ENCODE measurements around the gene TARS3.
"Not testable (repeated sequence)": the region's sequence is repeated elsewhere in the genome, so short reads cannot be mapped to it uniquely, and the experiment has no call there.

Gene TARS3

GRCh38 chr15:101723874-101724674, at the start of gene TARS3:
Gene TARS3, minus strand, starts transcription at chr15:101724473. Its CDS starts 86 bp downstream, at chr15:101724387.
- DNase-seq: peak; percentile 95

GRCh38 chr15:101773496-101774100, 49.3 kb upstream of the TARS3 start:
- DNase-seq: peak; percentile 94

- no peak for DNase-seq
Observed at GRCh38 chr15:101772921-101773320, 48.6 kb upstream of the TARS3 start.

DNA sequence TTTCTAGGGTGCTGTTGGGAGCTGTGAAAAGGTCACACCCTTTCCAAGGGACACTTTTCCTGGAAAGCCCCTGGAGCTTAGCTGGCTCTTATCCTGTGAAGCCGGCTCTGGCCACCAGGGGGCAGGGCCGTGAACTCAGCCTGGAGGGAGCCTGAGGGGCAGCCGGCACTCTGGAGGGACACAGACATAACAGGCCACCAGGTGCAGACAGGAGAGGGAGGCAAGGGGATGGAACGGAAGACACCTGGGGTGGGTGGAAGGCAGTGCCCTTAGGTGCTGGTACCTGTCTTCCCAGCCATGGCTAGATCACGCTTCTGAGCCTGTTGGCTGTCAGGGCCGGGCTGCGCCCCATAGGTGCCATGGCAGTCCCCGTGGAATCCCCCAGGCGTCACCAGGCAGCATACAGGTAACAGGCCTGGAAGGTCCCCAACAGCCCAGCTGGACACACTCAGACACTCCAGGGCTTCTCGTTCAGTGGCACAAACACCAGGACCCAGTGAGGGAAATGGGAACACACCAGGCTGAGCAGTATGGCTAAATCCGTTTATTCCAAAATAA, 42.9 kb upstream of the TARS3 start:
- not testable (repeated sequence) for DNase-seq

GRCh38 chr15:101765772-101766456, 41.6 kb upstream of the TARS3 start:
- DNase-seq: no peak

GRCh38 chr15:101765340-101765671, 41.0 kb upstream of the TARS3 start:
- DNase-seq: not testable (repeated sequence)

GRCh38 chr15:101764669-101765339, 40.5 kb upstream of the TARS3 start:
- DNase-seq: not testable (repeated sequence)

DNA sequence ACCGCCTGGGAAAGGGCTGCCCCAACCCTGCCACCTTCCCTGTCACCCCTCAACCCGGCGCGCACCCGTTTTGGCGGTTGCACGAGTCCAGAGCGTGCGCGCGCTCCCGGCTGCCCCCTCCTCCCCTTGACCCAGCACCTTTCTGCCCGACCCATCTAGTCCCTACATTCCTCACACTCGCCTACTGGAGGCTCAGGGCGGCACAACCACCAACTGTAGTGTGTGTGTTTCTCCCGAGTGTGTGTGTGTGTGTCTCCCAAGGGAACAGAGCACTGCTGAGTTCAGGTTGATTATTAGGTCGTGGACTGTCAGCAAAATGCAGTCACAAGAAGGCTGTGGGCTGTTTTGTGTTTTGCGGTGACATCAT, 22.4 kb upstream of the TARS3 start:
- DNase-seq: not testable (repeated sequence)

- DNase-seq: not testable (repeated sequence)
Observed at GRCh38 chr15:101734837-101735236, 10.6 kb upstream of the TARS3 start.

DNA sequence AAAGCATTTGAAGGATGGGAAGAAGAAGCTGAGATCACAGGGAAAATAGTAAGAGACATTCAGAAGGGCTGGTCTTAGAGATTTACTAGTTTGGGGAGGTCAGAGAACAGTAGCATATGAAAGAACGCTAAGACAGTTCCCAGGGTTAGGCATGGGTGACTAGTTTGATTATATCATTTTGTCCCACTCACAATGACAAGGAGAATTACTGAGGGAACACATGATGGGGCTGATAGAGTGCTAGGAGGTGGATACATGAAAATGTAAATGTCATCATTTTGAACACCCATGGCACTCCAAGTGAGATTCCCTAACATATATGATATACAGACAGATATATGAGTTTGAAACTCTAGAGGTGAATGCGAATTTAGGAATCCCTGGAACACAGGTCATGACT, 9.3 kb upstream of the TARS3 start:
- DNase-seq: no peak

GRCh38 chr15:101732772-101733171, 8.5 kb upstream of the TARS3 start:
- DNase-seq: no peak

GRCh38 chr15:101731746-101732145, 7.5 kb upstream of the TARS3 start:
- DNase-seq: no peak

GRCh38 chr15:101727186-101727585, 2.9 kb upstream of the TARS3 start:
- no peak for DNase-seq

DNA sequence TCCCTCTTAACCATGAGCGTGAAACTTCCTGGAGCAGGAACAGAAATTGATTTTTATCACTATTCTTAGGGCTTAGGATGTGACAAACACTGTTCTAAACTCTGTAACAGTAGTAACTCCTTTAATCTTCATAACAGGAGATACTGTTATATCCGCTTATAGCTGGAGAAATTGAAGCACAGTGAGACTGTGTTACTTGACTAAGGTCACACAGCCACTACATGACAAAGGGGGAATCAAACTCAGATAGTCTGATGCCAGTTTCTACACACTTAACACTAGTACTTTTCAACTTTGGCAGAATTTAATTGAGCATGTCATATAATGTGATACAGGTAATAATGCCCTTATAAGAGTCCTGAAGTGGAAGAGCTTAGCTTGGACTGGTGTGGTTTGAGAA, 800 bp upstream of the TARS3 start:
- DNase-seq: no peak

DNA sequence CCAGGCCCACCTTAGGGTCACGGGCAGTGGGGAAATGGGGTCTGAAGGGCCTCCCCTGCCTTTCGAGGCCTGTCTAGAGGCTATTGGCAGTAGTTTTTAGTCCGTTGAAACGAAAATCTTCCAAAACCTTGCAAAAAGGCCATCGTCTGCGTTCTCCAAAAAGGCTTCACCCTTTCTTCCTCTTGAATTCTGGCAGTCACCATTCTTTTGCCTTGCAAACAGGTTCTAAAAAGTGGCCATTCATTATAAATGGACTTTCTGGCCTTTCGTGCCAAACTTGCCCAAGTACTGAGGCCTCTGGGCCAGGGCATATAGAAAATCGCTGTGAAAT, 367 bp upstream of the TARS3 start:
- no peak for DNase-seq

GRCh38 chr15:101723171-101723873, 951 bp downstream of the TARS3 start:
- peak; percentile 63 for DNase-seq

DNA sequence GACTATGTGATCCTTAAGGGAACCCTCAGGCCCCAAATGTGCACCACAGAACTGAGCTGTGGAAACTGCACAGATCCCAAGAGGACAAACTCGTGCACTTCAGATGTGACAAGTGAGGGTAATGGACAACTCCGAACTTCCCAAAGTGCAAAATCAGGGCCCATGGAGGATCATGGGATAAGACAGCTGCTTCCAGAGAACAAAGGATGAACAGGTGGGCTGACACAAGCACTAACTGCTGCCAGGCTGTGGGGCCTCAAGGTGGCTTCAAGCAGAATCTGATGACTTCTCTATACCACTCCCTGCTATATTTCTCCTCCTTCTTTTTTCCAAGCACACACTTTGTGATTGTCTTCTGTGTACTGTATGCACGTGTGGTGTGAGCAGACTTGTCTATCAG, 5.4 kb downstream of the TARS3 start:
- no peak for DNase-seq

- no peak for DNase-seq
Observed at GRCh38 chr15:101712078-101712477, 12.2 kb downstream of the TARS3 start.

- DNase-seq: no peak
Observed at GRCh38 chr15:101710806-101711205, 13.5 kb downstream of the TARS3 start.

- DNase-seq: peak; percentile 5
Observed at GRCh38 chr15:101709466-101709865, 14.8 kb downstream of the TARS3 start.

- DNase-seq: no peak
Observed at GRCh38 chr15:101707983-101708382, 16.3 kb downstream of the TARS3 start.

DNA sequence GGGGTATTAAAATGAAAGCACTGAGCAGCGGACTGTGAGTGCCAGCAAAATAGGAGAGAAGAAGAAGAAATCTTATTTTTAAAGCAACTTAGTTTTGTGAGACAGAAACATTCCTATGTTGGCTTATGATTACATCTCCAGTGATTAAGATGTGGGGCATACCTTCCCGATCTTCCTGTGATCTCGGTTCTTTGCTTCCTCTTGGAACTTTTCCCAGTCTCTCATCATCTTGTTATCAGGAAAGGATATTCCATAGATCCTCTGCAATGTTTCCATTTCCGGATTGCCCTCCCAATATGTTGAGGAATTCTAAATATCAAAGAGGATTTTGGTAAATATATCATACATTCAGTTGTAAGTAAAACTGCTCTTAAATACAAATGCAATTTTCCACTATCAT, 22.2 kb downstream of the TARS3 start:
- no peak for DNase-seq

DNA sequence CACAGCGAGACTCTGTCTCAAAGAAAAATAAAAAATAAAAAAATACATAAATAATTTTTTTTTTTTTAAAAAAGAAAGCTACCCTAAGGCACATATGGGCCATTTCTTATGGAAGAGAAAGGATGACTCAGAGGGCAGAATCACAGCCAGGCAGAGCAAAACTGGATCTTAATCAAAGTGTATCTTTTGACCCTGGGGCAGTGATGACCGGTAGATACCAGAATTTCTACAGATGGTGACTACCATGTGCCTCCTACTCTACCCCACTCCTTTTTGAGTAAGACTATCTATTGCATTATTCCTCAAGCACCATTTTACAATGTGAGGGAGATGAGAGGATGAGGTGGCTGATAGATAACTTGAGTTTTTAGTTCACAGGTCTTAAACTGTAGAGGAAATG, 26.0 kb downstream of the TARS3 start:
- no peak for DNase-seq
